ENCODE measurements around the gene XRCC5.

DNA sequence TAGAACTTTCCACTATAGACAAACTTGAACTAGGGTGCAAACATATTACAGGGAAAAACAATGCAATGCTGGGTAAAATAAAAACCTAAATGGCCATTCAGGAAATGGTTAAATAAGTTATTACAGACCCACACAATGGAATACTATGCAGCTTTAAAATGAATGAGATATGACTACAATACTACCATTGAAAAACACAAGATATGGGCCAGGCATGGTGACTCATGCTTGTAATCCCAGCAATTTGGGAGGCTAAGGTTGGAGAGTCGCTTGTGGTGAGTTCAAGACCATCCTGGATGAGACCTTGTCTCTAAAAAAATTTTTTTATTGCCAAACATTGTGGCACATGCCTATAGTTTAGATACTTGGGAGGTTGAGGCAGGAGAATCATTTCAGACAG lies 34.4 kb upstream of the XRCC5 start:
- TF ChIP-seq EP300 (IDR thresholded peaks at IDR 0.05; ENCODE audit: borderline replicate concordance in 1 of 2, low read depth in 2 of 2, low read length in 2 of 2) (no peak), SP4 (IDR thresholded peaks at IDR 0.05; ENCODE audit: low read length) (no peak), MAFK (IDR thresholded peaks at IDR 0.05; ENCODE audit: low read depth, low read length) (no peak), POU5F1 (IDR thresholded peaks at IDR 0.05; ENCODE audit: low read depth, low read length) (no peak), POLR2A (IDR thresholded peaks at IDR 0.05; ENCODE audit: control extremely low read depth in 1 of 2, low read depth in 2 of 2, low read length in 2 of 2) (no peak), POLR2AphosphoS5 (IDR thresholded peaks at IDR 0.05; ENCODE audit: low read depth, low read length) (no peak), TAF1 (IDR thresholded peaks at IDR 0.05; ENCODE audit: low read depth, low read length) (no peak), RFX5 (IDR thresholded peaks at IDR 0.05; ENCODE audit: borderline replicate concordance, low read depth, low read length) (no peak), BRCA1 (IDR thresholded peaks at IDR 0.05; ENCODE audit: low read depth, low read length) (no peak)
- TF ChIP-seq, protein P1, sequence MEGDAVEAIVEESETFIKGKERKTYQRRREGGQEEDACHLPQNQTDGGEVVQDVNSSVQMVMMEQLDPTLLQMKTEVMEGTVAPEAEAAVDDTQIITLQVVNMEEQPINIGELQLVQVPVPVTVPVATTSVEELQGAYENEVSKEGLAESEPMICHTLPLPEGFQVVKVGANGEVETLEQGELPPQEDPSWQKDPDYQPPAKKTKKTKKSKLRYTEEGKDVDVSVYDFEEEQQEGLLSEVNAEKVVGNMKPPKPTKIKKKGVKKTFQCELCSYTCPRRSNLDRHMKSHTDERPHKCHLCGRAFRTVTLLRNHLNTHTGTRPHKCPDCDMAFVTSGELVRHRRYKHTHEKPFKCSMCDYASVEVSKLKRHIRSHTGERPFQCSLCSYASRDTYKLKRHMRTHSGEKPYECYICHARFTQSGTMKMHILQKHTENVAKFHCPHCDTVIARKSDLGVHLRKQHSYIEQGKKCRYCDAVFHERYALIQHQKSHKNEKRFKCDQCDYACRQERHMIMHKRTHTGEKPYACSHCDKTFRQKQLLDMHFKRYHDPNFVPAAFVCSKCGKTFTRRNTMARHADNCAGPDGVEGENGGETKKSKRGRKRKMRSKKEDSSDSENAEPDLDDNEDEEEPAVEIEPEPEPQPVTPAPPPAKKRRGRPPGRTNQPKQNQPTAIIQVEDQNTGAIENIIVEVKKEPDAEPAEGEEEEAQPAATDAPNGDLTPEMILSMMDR (IDR thresholded peaks at IDR 0.05; ENCODE audit: control extremely low read depth in 1 of 3, insufficient read depth in 1 of 3, low read depth in 1 of 3, low read length in 3 of 3), result no peak
- TF ChIP-seq, protein P2, sequence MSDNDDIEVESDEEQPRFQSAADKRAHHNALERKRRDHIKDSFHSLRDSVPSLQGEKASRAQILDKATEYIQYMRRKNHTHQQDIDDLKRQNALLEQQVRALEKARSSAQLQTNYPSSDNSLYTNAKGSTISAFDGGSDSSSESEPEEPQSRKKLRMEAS (IDR thresholded peaks at IDR 0.05), result no peak
- TF ChIP-seq, protein P3, sequence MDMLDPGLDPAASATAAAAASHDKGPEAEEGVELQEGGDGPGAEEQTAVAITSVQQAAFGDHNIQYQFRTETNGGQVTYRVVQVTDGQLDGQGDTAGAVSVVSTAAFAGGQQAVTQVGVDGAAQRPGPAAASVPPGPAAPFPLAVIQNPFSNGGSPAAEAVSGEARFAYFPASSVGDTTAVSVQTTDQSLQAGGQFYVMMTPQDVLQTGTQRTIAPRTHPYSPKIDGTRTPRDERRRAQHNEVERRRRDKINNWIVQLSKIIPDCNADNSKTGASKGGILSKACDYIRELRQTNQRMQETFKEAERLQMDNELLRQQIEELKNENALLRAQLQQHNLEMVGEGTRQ (IDR thresholded peaks at IDR 0.05; ENCODE audit: low read length), result no peak

Data from H1 (cell line).